ENCODE measurements around the gene KCNMA1.

DNA sequence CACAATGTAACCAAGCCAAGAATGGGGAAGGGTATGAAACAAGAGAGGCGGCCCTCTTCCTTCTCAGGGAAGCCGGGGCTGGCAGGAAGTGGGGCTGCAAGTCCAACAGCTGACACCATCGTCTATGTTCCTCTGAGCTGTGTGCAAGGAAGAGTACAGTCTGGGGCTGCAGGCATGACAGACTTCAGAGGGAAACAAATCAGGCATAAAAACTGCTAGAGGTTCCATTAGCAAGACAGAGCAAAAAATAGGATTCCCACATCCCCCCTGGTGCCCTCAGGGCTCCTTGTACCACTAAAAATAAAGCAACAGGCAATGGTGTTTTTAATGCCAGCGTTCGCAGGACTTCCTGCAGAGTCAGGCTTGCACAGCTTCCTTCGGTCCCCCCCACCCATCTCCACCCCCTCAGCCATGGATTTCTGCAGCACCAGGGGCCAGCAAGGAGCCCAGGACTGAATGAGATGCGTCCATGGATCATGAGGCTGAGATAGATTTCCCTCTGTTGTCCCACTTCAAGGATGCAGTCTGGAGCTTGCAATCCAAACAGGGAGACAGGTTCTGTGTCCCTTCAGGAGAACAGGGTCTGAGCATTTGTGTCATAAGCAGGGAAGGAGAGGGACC lies 34.6 kb downstream of the KCNMA1 start:
- TF ChIP-seq, protein P1, sequence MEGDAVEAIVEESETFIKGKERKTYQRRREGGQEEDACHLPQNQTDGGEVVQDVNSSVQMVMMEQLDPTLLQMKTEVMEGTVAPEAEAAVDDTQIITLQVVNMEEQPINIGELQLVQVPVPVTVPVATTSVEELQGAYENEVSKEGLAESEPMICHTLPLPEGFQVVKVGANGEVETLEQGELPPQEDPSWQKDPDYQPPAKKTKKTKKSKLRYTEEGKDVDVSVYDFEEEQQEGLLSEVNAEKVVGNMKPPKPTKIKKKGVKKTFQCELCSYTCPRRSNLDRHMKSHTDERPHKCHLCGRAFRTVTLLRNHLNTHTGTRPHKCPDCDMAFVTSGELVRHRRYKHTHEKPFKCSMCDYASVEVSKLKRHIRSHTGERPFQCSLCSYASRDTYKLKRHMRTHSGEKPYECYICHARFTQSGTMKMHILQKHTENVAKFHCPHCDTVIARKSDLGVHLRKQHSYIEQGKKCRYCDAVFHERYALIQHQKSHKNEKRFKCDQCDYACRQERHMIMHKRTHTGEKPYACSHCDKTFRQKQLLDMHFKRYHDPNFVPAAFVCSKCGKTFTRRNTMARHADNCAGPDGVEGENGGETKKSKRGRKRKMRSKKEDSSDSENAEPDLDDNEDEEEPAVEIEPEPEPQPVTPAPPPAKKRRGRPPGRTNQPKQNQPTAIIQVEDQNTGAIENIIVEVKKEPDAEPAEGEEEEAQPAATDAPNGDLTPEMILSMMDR (IDR thresholded peaks at IDR 0.05; ENCODE audit: insufficient read depth, low read length, poor library complexity, severe bottlenecking), result no peak
- TF ChIP-seq EZH2phosphoT487 (conservative IDR thresholded peaks at IDR 0.05; ENCODE audit: low read length), result no peak

All from SU-DHL-6 (cell line).